Brain microvascular endothelial cell (primary cell): ENCODE measurements around the gene COQ2.

Experiments used
- DNase-seq: peaks from one replicate; pipeline ENCODE4 v3.0.0-alpha.2; 2020
- H3K27ac ChIP-seq: fragments of 250-450 bp; sonication (Bioruptor Pico); 2 replicates; pipeline ENCODE4 v1.5.1; 2020; ENCODE audit warnings: mild to moderate bottlenecking, moderate library complexity
- H3K27me3 ChIP-seq: fragments of 250-450 bp; sonication (Bioruptor Pico); replicated peaks from 2 replicates; pipeline ENCODE4 v1.5.1; 2020; ENCODE audit warnings: mild to moderate bottlenecking
- H3K36me3 ChIP-seq: fragments of 250-450 bp; sonication (Bioruptor Pico); replicated peaks from 2 replicates; pipeline ENCODE4 v1.5.1; 2020; ENCODE audit warnings: mild to moderate bottlenecking
- H3K4me3 ChIP-seq: 2 replicates; pipeline ENCODE4 v1.5.1; 2011; ENCODE audit warnings: low read depth, mild to moderate bottlenecking, control low read depth, low read length, moderate library complexity
- CTCF ChIP-seq: IDR thresholded peaks from 2 replicates; pipeline ENCODE4 v1.5.1; 2011; ENCODE audit warnings: low read depth, mild to moderate bottlenecking, moderate library complexity, low read length, control low read depth, inconsistent platforms; ENCODE audit errors: missing control alignments
- in situ Hi-C: cut with HindIII; loops from 2 replicates; pipeline ENCODE4 v1.10.0; 2017; ENCODE audit warnings: low sequenced_read_pairs, low pct_ligation_motif_present

COQ2 gene

DNA sequence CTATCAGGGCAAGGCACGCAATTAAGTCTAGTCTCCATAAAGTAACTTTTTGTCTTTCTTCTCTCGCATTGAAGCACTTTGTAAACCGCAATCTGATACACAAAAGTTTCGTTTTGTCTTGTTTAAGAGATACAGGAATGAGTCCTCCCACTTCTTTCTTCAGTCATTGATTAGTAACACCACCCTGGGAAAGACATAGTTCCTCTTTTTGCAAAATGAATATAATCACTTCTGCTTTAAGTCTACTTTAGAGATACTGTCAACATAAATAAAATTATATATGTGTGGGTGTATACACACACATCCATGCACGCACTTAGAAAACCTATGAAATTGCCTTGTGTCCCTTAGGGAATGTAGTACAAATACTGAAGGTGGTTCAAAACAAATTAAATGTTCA lies 11.7 kb downstream of the COQ2 start:
- TF ChIP-seq CTCF = no peak
- Histone ChIP-seq H3K4me3 (no peak overlapping the region), H3K36me3 (no peaks in the 10 kb centered on the region), H3K27me3 (no peaks in the 10 kb centered on the region), H3K27ac (no peak overlapping the region)
- in situ Hi-C loops = loop anchor here (25.0 kb wide), 1 partner anchor 236 kb away; the partner anchor contains the start of gene COPS4
- no peak for DNase-seq

GRCh38 chr4:83269256-83269655 lies 15.3 kb downstream of the COQ2 start:
- Histone ChIP-seq H3K27me3 (no peaks in the 10 kb centered on the region), H3K27ac (no peak overlapping the region), H3K4me3 (no peak overlapping the region), H3K36me3 (no peaks in the 10 kb centered on the region)
- in situ Hi-C loops = loop anchor here (25.0 kb wide), 1 partner anchor 232 kb away; the partner anchor contains the start of gene COPS4
- no peak for TF ChIP-seq CTCF
- DNase-seq = no peak

DNA sequence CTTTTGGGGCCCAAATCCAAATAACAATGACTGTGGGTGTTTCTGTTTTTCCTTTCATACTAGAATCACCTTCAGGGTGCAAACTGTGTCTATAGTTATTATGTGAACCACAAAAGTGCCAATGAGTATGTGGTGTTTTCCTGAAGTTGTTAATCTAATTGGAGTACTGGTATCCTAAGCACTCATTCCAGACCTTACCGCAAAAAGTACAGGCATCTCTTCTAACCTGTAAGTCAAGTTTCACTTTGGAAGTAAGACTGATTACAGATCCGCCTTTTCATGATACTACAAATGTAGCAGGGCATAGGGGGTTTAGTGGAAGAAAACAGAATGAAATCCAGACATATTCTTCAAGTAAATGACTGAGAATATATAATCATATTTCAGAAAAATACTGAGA lies 16.1 kb downstream of the COQ2 start:
- no peaks in the 10 kb centered on the region for H3K36me3 ChIP-seq
- in situ Hi-C loops = loop anchor here (25.0 kb wide), 1 partner anchor 231 kb away; the partner anchor contains the start of gene COPS4
- no peaks in the 10 kb centered on the region for H3K27me3 ChIP-seq
- TF ChIP-seq CTCF = no peak
- no peak for DNase-seq
- no peak overlapping the region for H3K27ac ChIP-seq
- no peak overlapping the region for H3K4me3 ChIP-seq

- no peaks in the 10 kb centered on the region for H3K36me3 ChIP-seq
- DNase-seq = no peak
- in situ Hi-C loops = loop anchor here (25.0 kb wide), 1 partner anchor 231 kb away; the partner anchor contains the start of gene COPS4
Measured at GRCh38 chr4:83267830-83268475, 16.6 kb downstream of the COQ2 start.

DNA sequence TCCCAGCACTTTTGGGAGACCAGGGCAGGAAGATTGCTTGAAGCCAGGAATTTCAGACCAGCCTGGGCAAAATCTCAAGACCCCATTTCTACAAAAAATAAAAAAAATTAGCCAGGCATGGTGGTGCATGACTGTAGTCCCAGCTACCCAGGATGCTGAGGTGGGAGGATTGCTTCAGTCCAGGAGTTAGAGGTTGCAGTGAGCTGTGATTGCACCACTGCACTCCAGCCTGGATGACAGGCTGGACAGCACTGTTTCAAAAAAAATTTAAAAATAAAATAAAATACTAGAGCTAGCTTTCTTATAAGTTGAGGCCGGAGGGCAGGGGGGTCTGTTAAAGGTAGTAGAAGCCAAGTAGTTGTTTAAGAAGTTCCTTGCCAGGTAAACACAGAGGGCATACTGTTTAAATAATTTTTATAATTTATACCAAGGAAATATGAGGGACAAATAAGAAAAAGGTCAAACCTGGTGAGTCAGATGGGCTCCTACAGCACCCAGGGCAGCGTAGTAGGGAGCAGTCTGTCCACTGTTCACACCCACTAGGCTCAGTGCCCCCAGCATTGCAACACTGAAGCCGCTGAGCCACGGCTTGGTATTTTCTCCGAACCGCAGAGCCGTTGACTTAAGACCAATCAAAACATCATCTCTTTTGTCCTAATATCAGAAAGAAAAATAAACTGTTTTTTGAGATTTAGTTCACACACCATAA lies 17.3 kb downstream of the COQ2 start:
- Histone ChIP-seq H3K36me3 (no peaks in the 10 kb centered on the region), H3K27ac (peak overlapping the region; percentile 31), H3K27me3 (no peaks in the 10 kb centered on the region), H3K4me3 (no peak overlapping the region)
- DNase-seq = peak; percentile 88
- in situ Hi-C loops = loop anchor here (25.0 kb wide), 1 partner anchor 230 kb away; the partner anchor contains the start of gene COPS4
- TF ChIP-seq CTCF = no peak

More at GRCh38 chr4:83267830-83268475, 16.6 kb downstream of the COQ2 start:
- H3K27me3 ChIP-seq = no peaks in the 10 kb centered on the region
- H3K27ac ChIP-seq = no peak overlapping the region
- no peak for TF ChIP-seq CTCF
- no peak overlapping the region for H3K4me3 ChIP-seq
